HG02763 (cell line): ENCODE measurements around the gene MAT1A.
"Not testable (repeated sequence)": the region's sequence is repeated elsewhere in the genome, so short reads cannot be mapped to it uniquely, and the experiment has no call there.

Experiments used
- ATAC-seq: cut with Tn5 transposase; IDR thresholded peaks from one replicate; pipeline ENCODE4 v1.9.1; 2021; ENCODE audit warnings: mild to moderate bottlenecking, moderate library complexity; ENCODE audit not compliant: unreplicated experiment

MAT1A gene

DNA sequence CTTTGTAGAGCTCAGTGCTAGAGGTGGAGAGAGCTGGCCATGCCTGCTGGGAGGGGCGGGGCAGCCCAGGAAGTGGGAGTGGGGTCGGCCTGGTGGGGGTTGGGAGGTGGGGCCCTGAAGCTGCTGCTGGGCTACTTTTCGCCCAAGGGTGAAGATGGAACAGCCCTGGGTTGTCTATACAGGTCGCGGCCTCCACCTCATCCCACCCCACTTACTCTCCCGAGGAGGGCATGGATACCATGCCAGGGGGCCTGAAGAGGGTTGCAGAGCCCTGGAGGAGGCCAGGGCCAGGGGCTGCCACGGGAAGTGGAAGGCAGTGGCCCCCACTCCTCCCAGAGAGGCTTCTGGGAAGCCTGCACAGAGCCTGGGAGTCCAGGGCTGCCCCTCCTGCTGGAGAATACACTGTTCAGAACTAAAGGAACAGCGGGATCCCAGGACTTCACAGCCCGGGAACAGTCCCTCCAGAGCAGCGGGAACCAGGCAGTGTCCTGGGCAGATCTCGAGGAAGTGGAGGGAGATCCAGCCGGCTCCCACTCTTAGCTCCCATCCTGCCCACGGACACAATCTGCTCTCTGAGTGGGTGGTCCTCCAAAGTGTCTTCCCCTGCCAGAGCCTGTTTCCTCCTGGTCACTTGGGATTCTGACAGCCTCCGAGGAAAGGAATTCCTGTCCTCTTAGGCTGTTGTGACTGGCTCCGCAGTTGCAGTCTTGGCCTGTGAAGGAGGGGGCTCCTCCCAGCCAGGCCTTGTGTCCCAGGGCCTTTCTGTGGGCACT lies 23.5 kb downstream of the MAT1A start:
- no peak for ATAC-seq

DNA sequence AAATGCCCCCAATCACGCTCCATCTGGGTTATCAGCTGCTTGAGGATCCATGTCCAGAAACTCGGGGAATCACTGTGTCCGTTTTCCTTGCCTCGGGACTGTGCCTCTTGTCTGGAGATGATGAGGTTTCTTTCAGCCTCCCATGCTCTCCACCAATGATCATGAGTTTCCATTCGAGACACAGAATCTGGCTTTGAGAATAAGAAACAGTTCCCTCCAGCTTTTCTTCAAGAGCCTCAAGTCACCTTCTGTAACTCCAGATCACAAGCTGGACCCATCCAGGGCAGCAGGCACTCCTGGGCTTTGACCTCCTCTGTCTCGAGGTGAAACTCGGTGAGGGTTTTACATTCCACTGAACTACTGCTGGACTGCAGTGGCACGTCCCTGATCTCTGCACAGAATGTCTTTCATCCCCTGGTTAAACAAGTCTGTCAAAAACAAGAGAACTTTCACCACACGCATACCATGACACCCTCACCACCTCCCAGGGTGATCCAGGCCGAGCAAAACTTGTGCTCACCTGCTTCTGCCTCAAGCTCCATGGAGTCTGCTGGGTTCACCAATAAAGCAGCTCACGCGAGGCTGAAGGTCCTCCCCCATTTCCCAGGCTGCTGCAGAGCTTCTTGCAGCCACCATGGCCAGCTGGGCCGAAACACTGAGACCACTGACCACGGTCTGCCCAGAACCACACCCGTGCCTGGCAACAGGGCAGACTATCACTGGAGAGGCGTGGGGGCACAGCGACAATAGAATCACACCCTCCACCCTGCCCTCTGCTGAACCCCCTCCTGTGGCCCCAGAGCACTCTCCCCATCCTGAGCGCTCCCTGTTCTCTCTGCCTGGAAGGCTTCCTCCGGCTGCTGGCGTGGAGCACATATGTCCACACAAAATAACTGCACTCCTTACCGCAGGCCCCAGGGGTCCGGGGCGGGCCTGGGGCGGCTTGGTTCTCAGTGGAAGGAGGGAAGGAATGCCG lies 25.1 kb downstream of the MAT1A start:
- ATAC-seq, result no peak

GRCh38 chr10:80261316-80262030 lies 28.0 kb downstream of the MAT1A start:
- ATAC-seq, result no peak

DNA sequence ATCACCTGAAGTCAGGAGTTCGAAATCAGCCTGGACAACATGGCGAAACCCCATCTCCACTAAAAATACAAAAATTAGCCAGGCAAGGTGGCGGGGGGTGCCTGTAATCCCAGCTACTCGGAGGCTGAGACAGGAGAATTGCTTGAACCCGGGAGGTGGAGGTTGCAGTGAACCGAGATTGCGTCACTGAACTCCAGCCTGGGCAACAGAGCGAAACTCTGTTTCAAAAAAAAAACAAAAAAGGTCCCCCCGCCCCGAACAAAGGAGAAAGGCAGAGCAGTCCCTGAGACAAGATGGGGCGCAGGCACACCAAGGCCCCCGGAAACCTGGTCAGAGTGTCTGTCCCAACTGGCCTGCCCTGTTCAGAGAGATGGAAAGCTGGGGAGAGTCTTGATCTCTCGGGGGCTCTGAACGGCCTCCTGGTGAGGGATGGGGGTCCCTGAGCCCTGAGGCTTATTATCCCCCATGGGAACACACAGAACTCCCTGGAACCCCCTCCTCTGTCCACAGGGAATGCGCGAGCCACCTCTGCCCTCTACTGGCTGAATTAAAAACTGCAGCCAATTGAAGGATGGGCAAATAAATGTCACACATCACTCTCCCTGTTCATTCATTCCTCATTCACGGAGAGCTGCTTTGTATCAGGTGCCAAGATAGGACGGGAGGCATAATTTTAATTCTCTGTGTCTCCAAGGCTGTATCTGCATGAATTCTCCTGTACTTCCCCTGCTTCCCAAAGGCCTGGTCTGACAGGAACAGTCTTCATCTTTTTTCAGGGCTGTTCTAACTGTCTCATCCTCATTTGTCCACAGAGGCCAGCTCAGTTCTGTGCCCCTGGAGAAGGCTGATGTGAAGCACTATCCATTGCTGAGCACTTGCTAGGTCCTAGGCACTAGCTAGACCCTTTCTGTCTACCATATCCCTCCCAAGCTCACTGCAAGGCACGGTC lies 28.9 kb downstream of the MAT1A start:
- ATAC-seq, result no peak

DNA sequence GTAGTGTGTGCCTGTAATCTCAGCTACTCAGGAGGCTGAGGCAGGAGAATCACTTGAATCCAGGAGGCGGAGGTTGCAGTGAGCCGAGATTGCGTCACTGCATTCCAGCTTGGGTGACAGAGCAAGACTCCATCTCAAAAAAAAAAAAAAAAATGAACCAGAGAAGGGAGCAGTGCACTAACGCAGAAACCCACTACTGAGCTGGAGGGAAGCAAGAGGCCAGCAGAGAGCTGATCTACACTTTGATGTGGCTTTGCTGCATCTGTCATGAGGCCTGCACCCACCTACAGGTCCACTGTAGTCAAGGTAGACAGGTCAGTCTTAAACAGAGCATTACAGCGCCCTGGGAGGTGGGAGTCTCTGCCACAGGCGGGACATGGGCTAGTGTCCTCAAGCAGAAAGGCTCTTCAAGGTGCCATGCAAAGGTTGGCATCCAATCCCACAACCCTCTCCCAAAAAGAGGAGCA lies 30.0 kb downstream of the MAT1A start:
- ATAC-seq, result no peak

DNA sequence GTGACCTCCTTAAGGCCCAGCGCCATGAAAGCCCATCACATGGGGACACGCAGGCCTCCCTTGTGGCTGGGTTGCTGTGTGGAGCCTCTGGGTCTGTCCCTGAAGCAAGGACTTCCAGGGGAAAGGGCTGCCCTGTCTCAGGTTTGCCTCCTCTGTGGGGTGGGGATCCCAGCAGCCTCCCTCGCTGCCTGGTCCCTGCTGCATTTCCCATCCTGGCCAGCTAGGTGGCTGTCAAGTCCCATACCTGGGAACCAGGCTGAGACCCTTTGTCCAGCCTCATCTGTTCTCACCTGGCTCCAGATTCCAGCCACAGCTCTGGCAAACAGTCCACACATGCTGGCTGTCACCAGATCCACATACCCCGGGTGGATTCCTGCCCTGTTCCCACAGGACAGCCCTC lies 32.7 kb downstream of the MAT1A start:
- ATAC-seq, result not testable (repeated sequence)

DNA sequence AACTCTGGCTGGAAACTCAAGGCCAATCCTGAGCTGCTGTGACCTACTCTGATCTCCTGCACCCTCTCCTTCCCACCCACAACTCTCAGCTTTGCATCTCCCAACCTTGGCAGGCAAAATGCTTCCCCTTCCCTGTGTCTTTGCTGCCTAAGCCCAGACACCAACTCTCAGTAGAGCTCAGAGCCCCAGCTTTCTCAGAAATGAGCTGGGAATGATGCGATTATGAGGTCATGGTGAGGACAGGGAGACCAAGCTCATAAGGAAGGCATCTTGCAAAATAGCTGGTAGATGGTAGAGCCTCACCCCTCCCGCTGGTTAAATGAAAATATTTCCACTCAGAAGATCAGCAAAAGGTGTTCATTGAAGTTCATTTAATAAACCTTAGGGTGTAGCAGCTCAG lies 34.7 kb downstream of the MAT1A start:
- ATAC-seq, result not testable (repeated sequence)

DNA sequence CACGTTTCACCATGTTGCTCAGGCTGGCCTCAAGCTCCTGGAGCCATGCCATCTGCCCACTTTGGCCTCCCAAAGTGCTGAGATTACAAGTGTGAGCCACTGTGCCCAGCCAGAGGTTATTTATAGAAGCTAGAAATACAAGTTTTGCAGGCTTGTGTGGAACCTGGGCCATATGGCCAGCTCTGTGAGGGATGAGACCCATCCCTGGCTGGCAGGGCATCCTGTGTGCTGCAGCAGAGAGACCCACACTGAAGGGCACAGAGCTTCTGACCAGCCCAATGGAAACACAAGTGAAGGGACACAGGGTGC lies 35.5 kb downstream of the MAT1A start:
- peak; percentile 7 for ATAC-seq

- ATAC-seq, result peak; percentile 67
Observed at GRCh38 chr10:80253266-80253962, 36.0 kb downstream of the MAT1A start.

DNA sequence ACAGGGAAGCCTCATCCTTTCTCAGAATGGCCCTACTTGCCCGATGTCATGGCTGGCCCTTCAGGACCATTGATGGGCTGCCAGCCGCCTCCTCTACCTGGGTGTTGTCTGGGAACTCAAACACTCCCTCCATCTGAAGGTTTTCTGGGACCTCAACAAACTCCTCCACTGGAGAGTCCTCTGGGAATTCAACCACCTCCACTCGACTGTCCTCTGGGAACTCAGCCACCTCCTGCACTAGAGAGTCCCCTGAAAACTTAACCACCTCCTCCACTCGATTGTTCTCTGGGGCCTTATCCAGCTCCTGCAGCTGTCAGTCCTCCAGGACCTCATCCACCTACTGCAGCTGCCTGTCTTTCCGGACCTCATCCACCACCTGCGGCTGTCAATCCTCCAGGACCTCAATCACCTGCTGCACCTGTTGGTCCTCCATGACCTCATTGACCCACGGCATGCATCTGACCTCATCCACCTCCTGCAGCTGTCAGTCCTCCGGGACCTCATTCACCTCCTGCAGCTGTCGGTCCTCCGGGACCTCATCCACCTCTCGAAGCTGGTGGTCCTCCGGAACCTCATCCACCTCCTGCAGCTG lies 37.1 kb downstream of the MAT1A start:
- no peak for ATAC-seq

- ATAC-seq, result not testable (repeated sequence)
Observed at GRCh38 chr10:80251703-80252280, 37.7 kb downstream of the MAT1A start.

- not testable (repeated sequence) for ATAC-seq
Observed at GRCh38 chr10:80250399-80250798, 39.1 kb downstream of the MAT1A start.

DNA sequence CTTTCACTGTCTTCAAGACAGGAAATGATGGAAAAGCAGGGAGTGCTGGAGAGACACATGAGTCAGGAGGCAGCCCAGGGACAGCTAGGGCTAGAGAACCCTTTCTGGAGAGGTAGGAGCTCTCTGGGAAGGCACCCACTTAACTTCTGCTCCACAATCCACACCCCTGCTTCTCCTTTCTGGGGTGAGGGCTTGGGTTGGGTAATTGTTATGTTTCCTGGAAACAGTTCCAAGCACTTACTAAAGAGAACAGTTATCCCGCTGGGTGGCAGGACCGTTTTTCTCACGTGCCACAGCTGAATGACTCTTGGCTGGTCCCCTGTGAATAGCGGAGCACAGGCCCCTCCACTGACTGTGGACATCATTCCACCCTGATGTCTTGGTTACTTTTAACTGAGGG lies 39.6 kb downstream of the MAT1A start:
- not testable (repeated sequence) for ATAC-seq

GRCh38 chr10:80247611-80248010 lies 41.8 kb downstream of the MAT1A start:
- ATAC-seq, result not testable (repeated sequence)

DNA sequence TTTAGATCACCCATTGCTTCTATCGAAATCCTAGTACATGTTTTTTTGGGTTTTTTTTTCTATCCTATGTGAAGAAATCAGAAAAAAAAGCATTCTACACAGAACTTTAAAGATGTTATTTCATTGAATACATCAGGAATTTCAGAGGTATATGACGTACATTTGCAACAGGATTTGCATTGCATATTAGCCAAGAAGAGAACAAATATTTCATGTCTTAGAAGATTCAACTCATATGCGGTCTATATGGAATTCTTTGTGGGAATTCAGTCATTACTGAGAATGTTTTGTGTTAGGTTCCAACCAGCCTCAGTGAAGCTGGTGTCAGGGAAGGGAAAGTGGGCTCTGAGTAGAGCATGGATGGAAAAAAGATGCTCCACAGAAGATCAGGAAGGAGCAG lies 45.1 kb downstream of the MAT1A start:
- ATAC-seq, result not testable (repeated sequence)

GRCh38 chr10:80242341-80242740 lies 47.1 kb downstream of the MAT1A start:
- ATAC-seq, result not testable (repeated sequence)

DNA sequence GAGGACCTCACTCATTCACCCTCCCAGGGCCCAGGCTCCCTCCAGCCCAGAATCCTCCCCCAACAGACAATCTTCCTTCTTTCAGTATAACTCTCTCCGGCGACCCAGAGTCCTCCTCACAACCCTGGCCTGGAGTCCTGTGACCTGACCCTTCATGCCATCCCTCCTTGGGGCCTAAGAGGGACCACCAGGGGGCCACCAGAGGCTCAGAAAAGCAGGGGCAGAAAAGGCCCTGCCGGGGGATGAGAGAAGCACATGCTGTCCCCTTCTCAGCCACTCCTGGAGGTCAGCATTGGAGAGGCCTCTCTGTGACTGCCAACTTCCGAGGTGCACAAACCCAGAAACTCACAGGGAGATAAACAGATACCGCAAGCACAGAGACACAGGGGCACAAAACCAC lies 53.0 kb downstream of the MAT1A start:
- ATAC-seq, result not testable (repeated sequence)

GRCh38 chr10:80234331-80235235 lies 54.9 kb downstream of the MAT1A start:
- ATAC-seq, result peak; percentile 100
